Right renal pelvis (tissue), 4 donors: Measurements from ENCODE around the gene BHMT. TPM values are rescaled to one million over a fixed set of nuclear protein-coding genes. Genes with fewer than 3 reads are reported as not detected.
A peak's percentile ranks its signal among the peaks of the same experiment; 100 is the strongest.
"Not testable (repeated sequence)": the region's sequence is repeated elsewhere in the genome, so short reads cannot be mapped to it uniquely, and the experiment has no call there.

Experiments
- DNase-seq, 4 donors: peaks; one replicate each; pipeline ENCODE4 v3.0.0-alpha.2; 2013; ENCODE audit warnings: low read depth in 4 of 4, low spot score in 3 of 4, missing footprints in 1 of 4
- polyA plus RNA-seq, 4 donors: library from polyadenylated mRNA; unstranded; fragments of 120-200 nt; gene quantifications; one replicate each; pipeline ENCODE4 v1.2.1, GENCODE V29; 2013; ENCODE audit not compliant: insufficient read length in 4 of 4

BHMT gene
- polyA plus RNA-seq, 4 donors: 190 to 523 (median 312) TPM

DNA sequence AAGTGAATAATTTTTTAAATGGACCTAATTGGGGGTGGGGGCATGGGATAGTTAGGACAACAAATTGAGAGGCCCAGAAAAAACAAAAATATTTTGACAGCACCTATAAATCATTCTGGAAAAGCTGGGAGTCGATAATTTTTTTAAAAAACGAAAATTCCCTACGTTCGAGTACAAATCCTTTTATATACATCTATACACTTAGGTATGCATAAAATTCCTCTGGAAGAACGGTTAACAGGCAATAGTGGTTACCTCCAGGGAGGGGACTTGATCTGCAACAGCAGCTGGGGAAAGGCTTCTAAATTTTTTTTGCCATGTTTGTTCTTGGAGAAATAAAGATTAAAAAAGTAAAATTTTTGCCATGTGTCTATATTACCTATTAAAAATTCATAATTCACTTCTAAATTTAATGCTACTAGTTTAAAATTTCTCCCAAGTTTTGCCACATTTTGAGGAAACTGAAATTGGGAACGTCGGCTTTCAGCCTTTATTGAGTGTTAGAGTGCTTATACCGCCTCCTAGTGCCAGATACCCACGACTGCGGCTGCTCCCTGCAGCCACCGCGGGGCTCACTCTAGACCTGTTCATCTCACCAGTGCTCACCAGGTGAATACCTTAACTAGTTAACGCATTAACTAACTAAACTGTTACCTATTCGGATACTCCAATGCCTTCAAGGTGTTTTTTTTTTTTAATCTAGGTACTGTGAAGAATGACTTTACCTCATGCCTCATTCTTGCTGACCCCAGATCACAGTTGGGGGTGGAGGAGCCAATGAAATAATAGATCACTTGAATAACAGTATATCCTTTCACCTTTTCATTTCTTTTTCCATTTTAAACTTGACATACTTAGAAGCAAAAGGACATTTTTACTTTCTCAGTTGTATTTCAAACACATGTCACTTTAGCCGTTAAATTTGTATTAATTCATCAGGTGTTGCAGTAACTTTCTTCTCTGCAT, 1.8 kb upstream of the BHMT start:
- DNase-seq: no peak

DNA sequence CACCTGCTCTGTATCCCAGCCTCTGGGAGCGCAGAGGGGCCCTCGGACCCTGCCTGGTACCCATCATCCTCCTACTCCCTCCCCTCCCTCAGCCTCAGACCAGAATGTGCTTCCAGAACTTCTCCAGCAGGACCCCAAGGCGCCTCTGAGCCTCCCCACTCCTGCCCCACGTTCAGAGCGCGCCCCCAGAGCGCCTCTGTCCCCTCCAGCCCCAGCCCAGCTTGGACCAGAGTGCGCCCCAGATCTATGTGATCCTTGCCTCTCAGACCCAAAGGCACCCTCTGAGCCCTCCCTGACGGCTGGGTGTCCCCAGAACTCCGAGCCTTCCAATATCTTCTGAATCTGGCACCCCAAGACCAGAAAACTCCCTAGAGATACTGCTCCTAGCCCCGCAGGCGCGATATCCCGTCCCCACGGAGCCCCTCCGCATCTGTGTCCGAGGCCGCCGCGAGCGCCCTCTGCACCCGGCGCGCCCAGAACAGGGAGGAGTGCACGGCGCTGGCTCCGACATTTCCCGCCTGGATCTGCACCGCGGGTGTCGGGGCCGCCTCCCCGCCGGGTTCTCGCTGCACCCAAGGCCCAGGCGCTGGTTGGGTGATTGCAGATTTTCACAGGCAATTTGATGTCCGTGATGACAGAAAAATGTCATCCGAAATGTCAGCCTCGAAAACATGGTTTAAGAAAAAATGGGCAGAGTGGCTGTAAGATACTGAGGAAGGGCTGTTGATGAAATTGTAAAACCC, 522 bp downstream of the BHMT start:
- DNase-seq: no peak

DNA sequence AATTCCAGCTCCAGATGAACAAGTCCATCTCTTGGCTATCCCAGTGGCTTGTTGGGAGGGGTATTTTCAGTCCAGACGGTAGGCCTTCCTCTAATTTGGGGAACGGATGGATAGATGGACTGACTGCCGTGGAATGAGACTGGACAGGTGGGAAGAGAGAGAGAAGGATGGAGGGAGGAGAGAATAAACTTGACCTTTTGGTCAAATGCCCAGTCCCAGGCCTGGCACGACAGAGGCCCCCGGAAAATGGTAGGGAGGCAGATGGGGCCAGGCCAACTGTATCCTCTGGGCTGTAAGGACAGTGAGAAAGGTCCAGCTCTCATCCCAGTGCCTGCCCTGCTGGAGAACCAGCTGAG, 1.1 kb downstream of the BHMT start:
- no peak for DNase-seq

DNA sequence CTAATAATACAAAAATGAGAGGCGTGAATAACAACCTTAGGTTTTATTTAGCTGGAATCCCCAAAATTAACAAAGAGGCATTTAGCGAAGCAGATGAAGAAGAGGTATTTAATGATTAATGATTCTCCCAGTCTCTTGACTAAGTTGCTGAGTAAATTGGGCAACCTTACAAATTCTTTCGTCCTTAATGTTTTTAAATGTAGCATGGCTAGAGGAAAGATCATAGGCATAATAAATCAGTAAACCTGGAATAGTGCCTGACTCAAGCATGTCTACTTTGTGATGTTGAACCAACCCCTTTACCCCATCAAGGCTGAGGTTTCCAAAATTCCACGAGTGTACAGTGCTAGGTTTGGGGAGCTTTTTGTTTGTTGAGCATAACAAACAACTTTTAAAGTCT, 7.9 kb downstream of the BHMT start:
- no peak for DNase-seq

DNA sequence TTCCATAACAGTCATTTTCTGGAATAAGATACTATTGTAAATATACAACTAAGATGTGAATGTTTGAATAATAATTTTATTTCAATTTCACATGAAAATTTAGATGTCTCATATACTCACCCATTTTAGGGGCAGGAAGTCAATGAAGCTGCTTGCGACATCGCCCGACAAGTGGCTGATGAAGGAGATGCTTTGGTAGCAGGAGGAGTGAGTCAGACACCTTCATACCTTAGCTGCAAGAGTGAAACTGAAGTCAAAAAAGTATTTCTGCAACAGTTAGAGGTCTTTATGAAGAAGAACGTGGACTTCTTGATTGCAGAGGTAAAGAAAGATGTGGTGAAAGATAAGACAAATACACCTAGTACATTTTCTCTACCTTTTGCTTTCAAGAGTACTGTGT, 8.6 kb downstream of the BHMT start:
- no peak for DNase-seq

DNA sequence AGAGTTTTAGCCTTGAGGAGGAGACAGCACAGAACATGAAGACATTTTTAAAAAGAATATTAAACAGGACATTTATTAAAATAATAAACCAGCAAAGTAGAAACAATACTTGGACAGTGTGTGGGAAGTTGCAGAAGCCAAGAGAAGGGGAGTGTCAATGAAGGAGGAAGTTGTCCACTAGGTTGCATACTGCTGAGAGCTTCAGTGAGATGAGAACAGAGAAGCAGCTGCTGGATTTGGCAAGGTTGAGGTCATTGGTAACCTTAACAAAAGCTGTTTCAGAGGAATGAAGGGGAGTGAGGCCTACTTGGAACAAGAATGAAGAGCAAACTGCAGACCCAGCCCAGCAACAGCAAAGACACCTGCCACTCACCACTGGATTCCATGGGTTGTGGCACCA, 11.4 kb downstream of the BHMT start:
- DNase-seq: no peak

DNA sequence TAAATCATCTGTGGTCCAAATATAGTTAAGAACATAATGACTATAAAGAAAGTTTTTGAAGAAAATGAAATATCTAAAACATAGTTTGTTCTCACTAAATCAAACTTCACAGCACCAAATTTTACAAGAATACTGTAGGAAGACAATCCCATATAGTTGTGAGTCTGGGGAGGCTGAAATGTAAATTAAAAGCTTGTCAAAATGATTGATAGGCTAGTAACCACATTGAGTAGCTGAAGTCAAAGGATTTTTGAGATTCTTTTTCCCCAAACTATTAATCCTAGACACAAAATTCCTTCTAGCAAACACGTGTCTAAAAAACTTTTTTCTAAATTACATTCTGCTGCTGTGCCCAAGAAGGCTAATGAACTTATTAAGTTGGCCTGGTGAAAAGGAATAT, 13.0 kb downstream of the BHMT start:
- DNase-seq: no peak

DNA sequence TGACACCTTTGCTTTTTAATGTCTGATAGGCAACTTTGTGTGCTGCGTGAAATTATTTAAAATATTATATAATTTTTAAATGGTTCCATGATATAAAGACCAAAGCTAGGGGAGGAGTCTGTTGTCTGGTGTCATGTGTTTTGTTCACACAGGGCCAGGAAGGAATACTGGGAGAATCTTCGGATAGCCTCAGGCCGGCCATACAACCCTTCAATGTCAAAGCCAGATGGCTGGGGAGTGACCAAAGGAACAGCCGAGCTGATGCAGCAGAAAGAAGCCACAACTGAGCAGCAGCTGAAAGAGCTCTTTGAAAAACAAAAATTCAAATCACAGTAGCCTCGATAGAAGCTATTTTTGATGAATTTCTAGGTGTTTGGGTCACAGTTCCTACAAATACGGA, 19.2 kb downstream of the BHMT start:
- no peak for DNase-seq

DNA sequence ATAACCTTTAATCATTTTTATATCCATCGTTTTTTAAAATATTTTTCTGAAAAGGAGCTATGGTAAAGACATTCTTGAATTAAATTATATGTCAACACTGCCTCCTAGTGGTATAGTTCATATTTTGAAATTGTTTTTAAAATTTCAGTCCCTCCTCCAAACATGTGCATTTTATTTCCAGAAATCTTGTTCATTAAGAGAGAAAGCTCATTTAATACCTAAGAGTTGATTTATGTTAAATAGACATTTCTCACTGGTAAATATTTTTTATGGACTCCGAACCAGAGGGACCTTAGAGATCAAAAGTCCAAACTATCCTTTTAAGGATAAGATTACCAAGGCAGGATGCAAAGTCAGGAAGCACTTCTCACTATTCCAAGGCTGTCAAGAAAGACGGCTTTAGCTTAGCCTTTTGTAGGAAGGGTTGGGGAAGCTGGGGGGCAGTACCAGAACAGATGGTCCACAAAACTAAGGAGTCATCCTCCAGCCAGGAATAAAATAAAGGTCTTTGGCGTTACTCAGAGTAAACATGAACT, 21.6 kb downstream of the BHMT start:
- DNase-seq: peak in 2 of 4 donors; percentile 31 to 49

DNA sequence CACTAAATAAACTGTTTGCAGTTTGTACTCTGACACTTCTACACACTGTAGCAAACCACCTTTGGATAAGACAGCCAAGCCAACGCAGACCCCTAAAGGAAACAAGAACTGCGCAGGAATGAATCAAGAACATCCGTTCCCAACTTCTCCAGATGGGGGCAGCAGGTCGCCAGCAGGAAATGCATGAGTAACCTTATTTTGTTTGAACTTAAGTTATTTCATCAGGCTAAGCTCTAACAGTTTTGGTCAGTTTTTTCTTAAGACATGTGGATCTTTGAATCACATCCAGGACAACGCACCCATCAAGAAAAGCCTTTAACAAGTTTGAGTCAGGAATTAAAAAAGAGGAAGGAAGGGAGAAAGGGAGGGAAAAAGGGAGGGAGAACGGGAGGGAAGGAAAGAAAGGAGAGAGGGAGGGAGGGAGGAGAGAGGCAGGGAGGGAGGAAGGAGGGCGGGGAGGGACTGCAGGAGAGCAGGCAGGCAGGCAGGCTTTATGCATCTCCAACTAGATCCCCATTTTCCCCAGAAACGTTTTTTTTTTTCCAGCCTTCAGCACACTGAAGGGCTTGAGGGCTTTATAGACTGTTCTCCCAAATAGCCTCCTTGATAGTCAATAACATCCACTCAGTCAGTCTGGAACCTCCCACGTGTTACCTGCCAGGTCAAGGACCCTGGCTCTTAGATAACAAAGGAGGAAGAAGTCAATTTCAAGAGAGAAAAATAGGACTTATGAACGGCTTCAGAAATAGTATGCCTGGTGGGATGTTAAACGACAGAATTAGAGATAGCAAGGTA, 22.2 kb downstream of the BHMT start:
- DNase-seq: peak; percentile 65 to 76 (median 72)

DNA sequence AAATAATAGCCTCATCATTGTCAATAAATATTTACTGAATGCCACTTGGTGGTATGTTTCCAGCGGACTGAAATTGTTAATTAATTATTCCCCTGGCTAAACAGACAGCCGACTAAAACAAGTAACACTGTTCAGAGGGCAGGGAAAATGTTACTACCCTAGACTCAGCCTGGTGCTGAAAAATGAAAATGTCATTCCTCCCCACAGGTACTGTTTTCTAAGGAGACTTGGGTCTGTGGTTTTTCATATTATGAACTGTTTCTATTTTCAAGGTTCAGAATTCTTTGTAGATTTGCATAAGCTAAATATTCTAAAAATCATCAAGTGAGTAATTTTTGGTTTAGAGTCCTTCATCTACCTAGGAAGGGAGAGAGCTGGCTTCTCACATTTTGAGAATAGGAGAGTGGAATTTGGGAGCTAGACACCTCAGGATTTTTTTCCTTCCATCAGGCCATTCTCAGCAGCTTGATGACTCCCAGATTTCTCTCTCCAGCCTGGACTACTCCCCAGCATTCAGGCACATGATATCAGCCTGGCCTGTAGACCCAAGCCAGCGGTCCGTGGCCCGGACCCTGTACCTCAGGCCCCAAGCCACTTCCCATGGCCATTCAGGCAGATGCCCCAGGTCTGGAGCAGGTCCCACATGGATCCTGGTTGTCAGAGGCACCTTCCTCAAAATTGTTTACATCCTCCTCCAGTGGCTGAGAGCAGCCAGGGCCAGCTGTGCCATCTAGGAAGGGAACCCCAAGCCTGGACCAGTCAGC, 24.4 kb downstream of the BHMT start:
- DNase-seq: no peak

DNA sequence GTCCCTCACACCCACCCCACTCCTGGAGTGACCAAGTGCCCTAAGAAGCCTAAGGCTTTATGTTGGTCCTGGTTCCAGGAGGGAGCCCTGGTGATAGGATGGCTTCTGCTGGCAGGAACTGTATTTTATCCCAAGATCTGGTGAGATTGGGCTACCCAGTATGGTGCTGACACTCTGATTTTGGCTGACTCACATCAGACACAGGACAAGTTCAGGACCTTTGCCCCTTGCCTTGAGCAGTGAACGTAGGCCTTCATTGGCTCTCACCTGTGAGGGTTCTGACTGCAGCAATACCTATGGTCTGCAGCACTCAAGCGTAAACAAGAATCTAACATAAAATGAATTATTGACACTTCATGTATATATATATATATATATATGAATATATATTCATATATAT, 25.0 kb downstream of the BHMT start:
- no peak for DNase-seq

DNA sequence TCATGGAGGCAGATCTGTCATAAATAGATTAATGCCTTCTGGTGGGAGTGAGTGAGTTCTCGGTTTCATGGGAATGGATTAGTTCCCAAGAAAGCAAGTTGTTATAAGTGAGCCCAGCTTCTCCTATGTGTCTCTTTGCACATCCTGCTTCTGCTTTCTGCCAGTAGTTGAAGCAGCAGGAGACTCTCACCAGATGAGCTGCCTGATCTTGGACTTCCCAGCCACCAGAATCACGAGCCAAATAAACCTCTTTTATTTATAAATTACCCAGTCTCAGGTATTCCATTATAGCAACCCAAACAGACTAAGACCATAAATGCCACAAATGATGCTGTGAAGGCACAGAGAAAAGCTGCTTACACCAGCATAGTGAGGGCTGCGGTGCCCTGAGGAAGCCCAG, 28.9 kb downstream of the BHMT start:
- DNase-seq: no peak

DNA sequence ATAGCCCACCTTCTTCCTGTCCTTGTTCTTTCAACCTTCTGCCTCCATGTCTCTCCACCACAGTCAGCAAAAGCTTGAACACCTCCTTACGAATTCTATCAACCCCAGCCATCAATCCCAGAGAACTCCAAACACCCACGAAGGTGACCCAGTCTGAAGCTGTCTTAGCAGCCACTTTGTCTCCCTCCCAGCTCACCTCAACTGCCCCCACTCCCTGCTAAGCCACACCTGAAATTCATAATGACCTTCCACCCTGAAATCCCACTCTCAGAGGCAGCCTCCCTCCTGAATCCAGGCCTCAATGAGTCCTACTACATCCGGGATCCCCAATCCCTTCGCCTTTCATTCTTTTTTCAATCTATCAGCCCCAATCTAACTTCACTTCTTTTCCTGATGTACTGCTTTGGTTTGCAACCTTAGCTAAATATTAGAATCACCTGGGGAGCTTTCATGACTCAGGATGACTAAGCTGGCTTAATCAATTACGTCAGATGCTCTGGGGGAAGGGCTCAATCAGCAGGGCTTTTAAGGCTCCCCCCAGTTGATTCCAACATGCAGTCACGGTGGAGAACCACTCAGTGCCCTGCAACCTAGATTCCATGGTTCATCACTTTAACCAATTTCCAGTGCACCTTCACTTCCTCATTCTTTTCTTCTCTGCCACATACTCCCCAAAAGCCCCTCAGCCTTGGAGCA, 32.2 kb downstream of the BHMT start:
- DNase-seq: no peak

DNA sequence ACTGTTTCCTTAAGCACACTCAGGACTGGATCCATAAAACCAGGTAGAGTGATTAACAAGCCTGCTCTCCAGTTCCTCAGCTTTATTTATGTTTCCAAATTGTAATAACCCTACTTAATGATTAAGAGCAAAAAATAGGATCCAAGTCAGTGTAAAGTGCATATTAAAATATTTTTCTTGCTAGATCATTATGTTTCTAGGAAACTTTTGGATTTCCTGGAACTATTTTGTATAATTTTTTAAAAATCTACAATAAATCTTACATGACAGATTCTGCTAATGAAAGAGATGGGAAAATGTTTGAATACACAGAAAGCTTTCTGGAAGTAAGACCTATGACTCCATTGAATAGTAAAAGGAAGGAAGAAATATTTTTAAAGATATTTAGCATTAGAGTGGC, 35.5 kb downstream of the BHMT start:
- no peak for DNase-seq

DNA sequence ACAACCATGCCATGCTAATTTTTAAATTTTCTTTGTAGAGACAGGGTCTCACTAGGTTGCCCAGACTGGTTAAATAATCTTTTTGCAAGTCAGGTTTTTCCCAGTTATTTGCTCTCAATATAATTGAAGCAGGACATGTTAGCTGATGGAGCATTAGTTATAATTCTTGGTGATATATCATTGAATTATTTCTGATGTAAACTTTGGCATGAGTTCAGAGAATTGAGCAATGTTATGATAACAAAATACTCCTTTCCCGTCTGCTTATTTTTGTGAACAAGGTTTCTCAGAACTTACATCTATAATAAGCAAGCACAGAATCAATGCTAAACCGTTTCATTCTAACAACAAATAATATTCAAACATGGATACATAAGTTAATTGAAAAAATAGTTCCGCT, 37.8 kb downstream of the BHMT start:
- no peak for DNase-seq

DNA sequence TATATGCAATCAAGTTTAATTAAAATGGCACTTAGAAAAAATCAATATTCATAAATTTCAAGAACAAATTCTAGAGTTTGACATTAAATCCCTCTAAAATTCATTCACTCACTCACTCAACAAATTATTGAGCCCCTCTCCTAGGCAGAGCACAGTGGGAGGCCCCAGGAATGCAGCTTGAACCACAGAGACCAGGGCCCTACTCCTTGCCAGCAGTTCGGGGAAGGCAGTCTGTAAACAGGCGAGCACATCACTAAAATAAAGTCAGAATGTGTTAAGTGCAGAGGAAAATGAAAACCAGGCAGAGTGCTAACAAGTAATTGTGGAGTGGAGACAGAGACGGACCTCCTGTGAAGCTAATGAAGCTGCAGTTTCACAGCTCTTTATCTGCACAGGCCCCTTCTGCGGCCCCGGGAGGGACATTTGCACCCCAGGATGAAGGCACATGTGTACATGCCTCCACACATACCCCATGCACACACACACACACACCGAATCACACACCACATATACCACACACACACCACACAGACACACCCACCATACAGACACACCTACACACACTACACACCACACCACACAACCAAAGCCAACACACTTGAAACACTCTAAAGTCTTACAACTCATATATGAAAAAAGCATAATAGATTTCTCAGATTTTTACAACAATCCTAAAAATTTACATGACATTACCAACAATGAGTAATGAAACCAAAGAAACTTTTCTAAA, 40.5 kb downstream of the BHMT start:
- no peak for DNase-seq

DNA sequence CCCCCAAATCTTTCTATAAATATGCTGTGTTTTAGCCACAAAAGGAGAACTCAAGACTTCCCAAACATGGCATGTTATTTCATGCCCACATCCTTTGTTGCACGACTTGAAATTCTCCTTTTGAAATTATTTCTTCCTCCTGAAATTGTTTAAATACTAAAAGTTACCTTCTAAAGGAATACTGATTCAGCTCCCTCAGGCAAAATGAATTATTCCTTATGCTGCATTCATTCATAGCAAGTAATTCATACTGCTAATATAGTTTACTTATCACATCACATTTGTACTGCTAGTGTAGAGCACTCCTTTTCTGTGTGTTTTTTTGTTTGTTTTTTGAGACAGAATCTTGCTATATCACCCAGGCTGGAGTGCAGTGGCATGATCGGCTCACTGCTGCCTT, 45.7 kb downstream of the BHMT start:
- DNase-seq: no peak

DNA sequence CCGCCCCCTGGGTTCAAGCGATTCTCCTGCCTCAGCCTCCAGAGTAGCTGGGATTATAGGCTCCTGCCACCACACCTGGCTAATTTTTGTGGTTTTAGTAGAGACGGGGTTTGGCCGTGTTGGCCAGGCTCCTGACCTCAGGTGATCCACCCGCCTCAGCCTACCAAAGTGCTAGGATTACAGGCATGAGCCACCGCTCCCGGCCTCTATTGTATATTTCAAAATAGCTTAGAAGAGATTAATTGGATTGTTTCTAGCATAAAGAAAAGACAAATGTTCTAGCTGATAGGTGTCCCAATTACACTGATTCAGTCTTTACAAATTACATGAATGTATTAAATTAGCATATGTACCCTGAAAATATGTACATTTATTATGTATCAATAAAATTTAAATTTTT, 50.0 kb downstream of the BHMT start:
- not testable (repeated sequence) for DNase-seq
